ENCODE measurements around the gene DIDO1. TPM values are rescaled to one million over a fixed set of nuclear protein-coding genes. Genes with fewer than 3 reads are reported as not detected.

DIDO1 gene
- polyA plus RNA-seq, 2 donors, result 17.3 TPM

GRCh38 chr20:62885046-62885895 lies 41.0 kb downstream of the DIDO1 start:
- peaks cover 19 to 46% of the 10 kb centered on the region in 2 donors for H3K36me3 ChIP-seq (ENCODE audit: control insufficient read depth in 2 of 2, insufficient read depth in 2 of 2, low read length in 1 of 2)
- no peaks in the 10 kb centered on the region for H3K9me3 ChIP-seq (ENCODE audit: control insufficient read depth in 2 of 2, insufficient read depth in 1 of 2, low read depth in 1 of 2, low read length in 1 of 2)
- no peak overlapping the region for H3K27ac ChIP-seq (ENCODE audit: low read depth in 2 of 2, low read length in 1 of 2)
- peaks cover 0 to 3% of the 10 kb centered on the region in 2 donors for H3K4me1 ChIP-seq (ENCODE audit: control insufficient read depth in 2 of 2, insufficient read depth in 2 of 2, low read length in 1 of 2)
- H3K4me3 ChIP-seq (ENCODE audit: low read depth in 1 of 2, low read length in 2 of 2), result no peak overlapping the region
- no peaks in the 10 kb centered on the region for H3K27me3 ChIP-seq (ENCODE audit: control insufficient read depth in 1 of 2, insufficient read depth in 2 of 2, low read length in 2 of 2)
- 74 to 77% methylated on average over 20 of the region's 20 CpGs for WGBS, 2 donors

GRCh38 chr20:62884556-62884955 lies 41.7 kb downstream of the DIDO1 start:
- Histone ChIP-seq H3K27ac (ENCODE audit: low read depth in 2 of 2, low read length in 1 of 2) (no peak overlapping the region), H3K36me3 (ENCODE audit: control insufficient read depth in 2 of 2, insufficient read depth in 2 of 2, low read length in 1 of 2) (peaks cover 19 to 44% of the 10 kb centered on the region in 2 donors), H3K27me3 (ENCODE audit: control insufficient read depth in 1 of 2, insufficient read depth in 2 of 2, low read length in 2 of 2) (no peaks in the 10 kb centered on the region), H3K4me1 (ENCODE audit: control insufficient read depth in 2 of 2, insufficient read depth in 2 of 2, low read length in 1 of 2) (peaks cover 0 to 3% of the 10 kb centered on the region in 2 donors), H3K4me3 (ENCODE audit: low read depth in 1 of 2, low read length in 2 of 2) (no peak overlapping the region), H3K9me3 (ENCODE audit: control insufficient read depth in 2 of 2, insufficient read depth in 1 of 2, low read depth in 1 of 2, low read length in 1 of 2) (no peaks in the 10 kb centered on the region)
- 72% methylated on average over 8 of the region's 8 CpGs for WGBS, 2 donors

- Histone ChIP-seq H3K27me3 (ENCODE audit: control insufficient read depth in 1 of 2, insufficient read depth in 2 of 2, low read length in 2 of 2) (no peaks in the 10 kb centered on the region), H3K4me3 (ENCODE audit: low read depth in 1 of 2, low read length in 2 of 2) (no peak overlapping the region), H3K9me3 (ENCODE audit: control insufficient read depth in 2 of 2, insufficient read depth in 1 of 2, low read depth in 1 of 2, low read length in 1 of 2) (no peaks in the 10 kb centered on the region), H3K36me3 (ENCODE audit: control insufficient read depth in 2 of 2, insufficient read depth in 2 of 2, low read length in 1 of 2) (peaks cover 8 to 27% of the 10 kb centered on the region in 2 donors), H3K27ac (ENCODE audit: low read depth in 2 of 2, low read length in 1 of 2) (no peak overlapping the region), H3K4me1 (ENCODE audit: control insufficient read depth in 2 of 2, insufficient read depth in 2 of 2, low read length in 1 of 2) (peaks cover 0 to 2% of the 10 kb centered on the region in 2 donors)
- WGBS, 2 donors, result 92 to 93% methylated on average over 15 of the region's 15 CpGs
Observed at GRCh38 chr20:62882426-62882825, 43.9 kb downstream of the DIDO1 start.

GRCh38 chr20:62881662-62882395 lies 44.5 kb downstream of the DIDO1 start:
- H3K27ac ChIP-seq (ENCODE audit: low read depth in 2 of 2, low read length in 1 of 2), result no peak overlapping the region
- peaks cover 0 to 2% of the 10 kb centered on the region in 2 donors for H3K4me1 ChIP-seq (ENCODE audit: control insufficient read depth in 2 of 2, insufficient read depth in 2 of 2, low read length in 1 of 2)
- WGBS, 2 donors, result 94% methylated on average over 46 of the region's 46 CpGs
- no peaks in the 10 kb centered on the region for H3K9me3 ChIP-seq (ENCODE audit: control insufficient read depth in 2 of 2, insufficient read depth in 1 of 2, low read depth in 1 of 2, low read length in 1 of 2)
- no peak overlapping the region for H3K4me3 ChIP-seq (ENCODE audit: low read depth in 1 of 2, low read length in 2 of 2)
- no peaks in the 10 kb centered on the region for H3K27me3 ChIP-seq (ENCODE audit: control insufficient read depth in 1 of 2, insufficient read depth in 2 of 2, low read length in 2 of 2)
- H3K36me3 ChIP-seq (ENCODE audit: control insufficient read depth in 2 of 2, insufficient read depth in 2 of 2, low read length in 1 of 2), result peaks cover 6 to 25% of the 10 kb centered on the region in 2 donors

GRCh38 chr20:62880935-62881661 lies 45.2 kb downstream of the DIDO1 start:
- Histone ChIP-seq H3K27ac (ENCODE audit: low read depth in 2 of 2, low read length in 1 of 2) (no peak overlapping the region), H3K27me3 (ENCODE audit: control insufficient read depth in 1 of 2, insufficient read depth in 2 of 2, low read length in 2 of 2) (no peaks in the 10 kb centered on the region), H3K4me3 (ENCODE audit: low read depth in 1 of 2, low read length in 2 of 2) (no peak overlapping the region), H3K4me1 (ENCODE audit: control insufficient read depth in 2 of 2, insufficient read depth in 2 of 2, low read length in 1 of 2) (peaks cover 0 to 2% of the 10 kb centered on the region in 2 donors), H3K36me3 (ENCODE audit: control insufficient read depth in 2 of 2, insufficient read depth in 2 of 2, low read length in 1 of 2) (peaks cover 4 to 21% of the 10 kb centered on the region in 2 donors), H3K9me3 (ENCODE audit: control insufficient read depth in 2 of 2, insufficient read depth in 1 of 2, low read depth in 1 of 2, low read length in 1 of 2) (no peaks in the 10 kb centered on the region)
- WGBS, 2 donors, result 89 to 94% methylated on average over 40 to 45 of the region's 45 CpGs

- WGBS, 2 donors, result 93 to 94% methylated on average over 37 of the region's 37 CpGs
- Histone ChIP-seq H3K9me3 (ENCODE audit: control insufficient read depth in 2 of 2, insufficient read depth in 1 of 2, low read depth in 1 of 2, low read length in 1 of 2) (no peaks in the 10 kb centered on the region), H3K36me3 (ENCODE audit: control insufficient read depth in 2 of 2, insufficient read depth in 2 of 2, low read length in 1 of 2) (peaks cover 0 to 20% of the 10 kb centered on the region in 2 donors), H3K4me3 (ENCODE audit: low read depth in 1 of 2, low read length in 2 of 2) (no peak overlapping the region), H3K4me1 (ENCODE audit: control insufficient read depth in 2 of 2, insufficient read depth in 2 of 2, low read length in 1 of 2) (peaks cover 0 to 2% of the 10 kb centered on the region in 2 donors), H3K27ac (ENCODE audit: low read depth in 2 of 2, low read length in 1 of 2) (no peak overlapping the region), H3K27me3 (ENCODE audit: control insufficient read depth in 1 of 2, insufficient read depth in 2 of 2, low read length in 2 of 2) (no peaks in the 10 kb centered on the region)
Observed at GRCh38 chr20:62880147-62880934, 46.0 kb downstream of the DIDO1 start.

- peaks cover 0 to 2% of the 10 kb centered on the region in 2 donors for H3K4me1 ChIP-seq (ENCODE audit: control insufficient read depth in 2 of 2, insufficient read depth in 2 of 2, low read length in 1 of 2)
- H3K27ac ChIP-seq (ENCODE audit: low read depth in 2 of 2, low read length in 1 of 2), result no peak overlapping the region
- peaks cover 0 to 20% of the 10 kb centered on the region in 2 donors for H3K36me3 ChIP-seq (ENCODE audit: control insufficient read depth in 2 of 2, insufficient read depth in 2 of 2, low read length in 1 of 2)
- no peak overlapping the region for H3K4me3 ChIP-seq (ENCODE audit: low read depth in 1 of 2, low read length in 2 of 2)
- H3K27me3 ChIP-seq (ENCODE audit: control insufficient read depth in 1 of 2, insufficient read depth in 2 of 2, low read length in 2 of 2), result no peaks in the 10 kb centered on the region
- H3K9me3 ChIP-seq (ENCODE audit: control insufficient read depth in 2 of 2, insufficient read depth in 1 of 2, low read depth in 1 of 2, low read length in 1 of 2), result no peaks in the 10 kb centered on the region
- 82 to 83% methylated on average over 79 to 80 of the region's 80 CpGs for WGBS, 2 donors
Observed at GRCh38 chr20:62879275-62880146, 46.8 kb downstream of the DIDO1 start.

GRCh38 chr20:62878244-62879038 lies 47.9 kb downstream of the DIDO1 start:
- 84 to 85% methylated on average over 20 of the region's 20 CpGs for WGBS, 2 donors
- no peaks in the 10 kb centered on the region for H3K27me3 ChIP-seq (ENCODE audit: control insufficient read depth in 1 of 2, insufficient read depth in 2 of 2, low read length in 2 of 2)
- H3K27ac ChIP-seq (ENCODE audit: low read depth in 2 of 2, low read length in 1 of 2), result no peak overlapping the region
- H3K4me1 ChIP-seq (ENCODE audit: control insufficient read depth in 2 of 2, insufficient read depth in 2 of 2, low read length in 1 of 2), result peaks cover 0 to 2% of the 10 kb centered on the region in 2 donors
- no peak overlapping the region for H3K4me3 ChIP-seq (ENCODE audit: low read depth in 1 of 2, low read length in 2 of 2)
- H3K36me3 ChIP-seq (ENCODE audit: control insufficient read depth in 2 of 2, insufficient read depth in 2 of 2, low read length in 1 of 2), result peaks cover 0 to 20% of the 10 kb centered on the region in 2 donors
- H3K9me3 ChIP-seq (ENCODE audit: control insufficient read depth in 2 of 2, insufficient read depth in 1 of 2, low read depth in 1 of 2, low read length in 1 of 2), result no peaks in the 10 kb centered on the region

Measured in esophagus (tissue), 2 donors.